Left cardiac atrium (tissue), 4 donors: ENCODE data around the gene RND1. TPM values are rescaled to one million over a fixed set of nuclear protein-coding genes. Genes with fewer than 3 reads are reported as not detected.
"Not testable (repeated sequence)": the region's sequence is repeated elsewhere in the genome, so short reads cannot be mapped to it uniquely, and the experiment has no call there.

ENCODE experiments used
- ATAC-seq, 2 donors: fragments of 200-7000 bp; cut with Tn5 transposase; one replicate each; pipeline ENCODE4 v1.9.1; 2020; ENCODE audit warnings: mild to moderate bottlenecking in 2 of 2, moderate library complexity in 2 of 2
- DNase-seq: peaks from one replicate; pipeline ENCODE4 v3.0.0-alpha.2; 2020
- intact Hi-C, 2 donors: fragments of 100-400 bp; cut with DNase I; formaldehyde crosslinking; loops; one replicate each; pipeline versions ENCODE4 v1.14.1 to v1.15.1; 2022 to 2023
- total RNA-seq, 2 donors: library from RNA; stranded (reverse); fragmentation: NEBNext Ultra II Directional; extraction: Animal tissue kit (Norgen Biotek cat#: 25700); gene quantifications; one replicate each; pipeline ENCODE4 v1.2.1, GENCODE V29; 2021
- donor health status: DM: no; HTN: yes; CAD: no.
- donor health status: DM: no; HTN: yes; CAD: no; lungs with severe emphysema.
- donor health status: DM: yes; HTN: yes; CAD: no.
- donor health status: Dilated cardiomyopathy.

RND1 gene
- total RNA-seq, 2 donors from 2014 or later = 0.56 to 0.79 TPM

- DNase-seq, intact Hi-C loops, ATAC-seq: not testable (repeated sequence)
Measured at GRCh38 chr12:48842021-48842420, 23.6 kb downstream of the RND1 start.

GRCh38 chr12:48838048-48838447 lies 27.6 kb downstream of the RND1 start:
- no peak for ATAC-seq
- intact Hi-C loops = no loop called here
- no peak for DNase-seq

GRCh38 chr12:48832321-48833060 lies 33.2 kb downstream of the RND1 start:
- ATAC-seq = no peak
- no peak for DNase-seq
- intact Hi-C loops = no loop called here

- DNase-seq (no peak), ATAC-seq (no peak)
- intact Hi-C loops = no loop called here
Measured at GRCh38 chr12:48831257-48831656, 34.4 kb downstream of the RND1 start.

- DNase-seq (no peak), ATAC-seq (no peak)
- intact Hi-C loops = no loop called here
Measured at GRCh38 chr12:48828841-48829575, 36.7 kb downstream of the RND1 start.

DNA sequence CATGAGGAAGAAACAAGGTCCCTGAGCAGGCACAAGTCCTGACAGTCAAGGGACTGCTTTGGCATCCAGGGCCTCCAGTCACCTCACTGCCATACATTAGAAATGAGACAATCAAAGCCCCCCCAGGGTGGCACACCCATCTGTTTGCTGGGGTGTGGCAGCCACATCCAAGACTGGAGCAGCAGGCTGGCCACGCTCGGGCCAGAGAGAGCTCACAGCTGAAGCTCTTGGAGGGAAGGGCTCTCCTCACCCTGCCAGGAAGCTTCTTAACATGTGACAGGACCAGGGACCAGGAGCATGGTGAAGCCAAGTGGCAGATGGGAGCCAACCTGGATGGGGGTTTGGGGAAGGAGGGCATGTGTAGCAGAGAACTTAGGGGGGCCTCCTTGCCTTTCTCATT lies 37.4 kb downstream of the RND1 start:
- intact Hi-C loops = no loop called here
- DNase-seq = no peak
- no peak for ATAC-seq

GRCh38 chr12:48827513-48828096 lies 38.1 kb downstream of the RND1 start:
- DNase-seq (no peak), ATAC-seq (no peak)
- intact Hi-C loops = no loop called here

DNA sequence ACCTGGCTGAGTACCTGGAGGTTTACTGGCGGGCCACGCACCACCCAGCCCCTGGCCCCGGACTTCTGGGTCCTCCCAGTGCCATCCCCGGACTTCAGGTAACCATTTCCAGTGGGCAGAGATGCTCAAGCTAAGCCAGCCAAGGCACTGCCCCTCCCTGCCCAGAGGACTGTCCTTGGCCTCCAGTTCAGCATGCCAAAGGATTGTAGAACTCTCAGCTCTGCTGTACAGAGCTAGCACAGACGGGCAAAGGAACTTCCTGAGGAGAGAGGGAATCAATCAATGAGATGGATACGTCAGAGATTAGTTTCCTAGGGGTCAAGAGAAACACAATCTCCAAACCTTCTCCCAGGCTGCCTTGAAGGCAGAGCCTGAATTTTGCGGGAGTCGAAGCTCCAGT lies 38.6 kb downstream of the RND1 start:
- intact Hi-C loops = no loop called here
- ATAC-seq = no peak
- DNase-seq = no peak

DNA sequence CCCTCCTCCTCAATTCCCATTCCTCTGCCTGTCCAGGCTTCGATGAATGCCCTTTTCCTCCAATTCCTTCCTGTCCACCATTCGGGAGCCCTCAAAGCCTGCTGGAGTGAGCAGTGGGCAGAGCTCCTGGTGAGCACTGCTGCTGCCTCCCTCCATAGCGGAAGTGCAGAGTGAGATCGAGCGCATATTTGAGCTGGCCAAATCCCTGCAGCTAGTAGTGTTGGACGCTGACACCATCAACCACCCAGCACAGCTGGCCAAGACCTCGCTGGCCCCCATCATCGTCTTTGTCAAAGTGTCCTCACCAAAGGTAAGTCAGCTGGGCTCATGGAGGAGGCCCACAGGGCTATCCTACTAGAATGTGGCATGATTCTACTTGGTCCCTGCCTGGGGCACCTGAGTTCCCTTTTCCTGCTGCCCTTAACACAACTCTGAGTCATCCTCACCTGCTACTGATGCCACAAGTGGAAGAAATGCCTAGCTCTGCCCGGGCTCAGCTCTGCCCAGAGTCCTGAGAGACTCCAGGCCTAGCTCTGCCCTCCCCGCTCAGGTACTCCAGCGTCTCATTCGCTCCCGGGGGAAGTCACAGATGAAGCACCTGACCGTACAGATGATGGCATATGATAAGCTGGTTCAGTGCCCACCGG lies 39.3 kb downstream of the RND1 start:
- intact Hi-C loops = no loop called here
- DNase-seq (no peak), ATAC-seq (no peak)

DNA sequence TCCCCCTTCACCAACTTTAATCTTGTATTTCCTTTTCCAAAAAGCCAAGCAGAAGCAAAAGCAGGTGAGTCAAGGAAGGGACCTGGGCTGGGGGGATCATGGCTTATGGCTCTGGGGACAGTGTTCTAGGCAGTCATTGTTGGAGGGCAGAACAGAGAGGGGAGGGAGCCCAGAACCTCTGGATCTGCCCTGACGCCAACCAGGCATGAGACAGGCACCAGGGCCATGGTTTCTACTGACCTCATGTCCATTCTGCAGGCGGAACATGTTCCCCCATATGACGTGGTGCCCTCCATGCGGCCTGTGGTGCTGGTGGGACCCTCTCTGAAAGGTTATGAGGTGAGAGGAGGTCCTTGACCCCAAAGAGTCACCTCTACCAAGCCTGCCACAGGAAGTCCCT lies 40.8 kb downstream of the RND1 start:
- no peak for ATAC-seq

DNA sequence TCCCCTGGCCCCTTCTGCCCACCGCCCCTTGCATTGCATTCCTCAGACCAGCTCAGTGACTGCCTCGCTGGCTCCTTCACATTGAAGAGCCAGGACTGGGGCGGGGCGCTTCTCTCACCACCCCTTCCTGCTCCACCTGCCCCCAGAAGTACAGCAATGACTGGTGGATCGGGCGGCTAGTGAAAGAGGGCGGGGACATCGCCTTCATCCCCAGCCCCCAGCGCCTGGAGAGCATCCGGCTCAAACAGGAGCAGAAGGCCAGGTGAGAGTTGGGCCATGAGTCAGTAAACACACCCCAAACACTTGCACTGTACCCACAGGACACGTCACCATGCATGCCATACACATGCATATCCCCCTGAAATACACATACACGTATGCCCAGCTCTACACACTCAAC lies 41.6 kb downstream of the RND1 start:
- ATAC-seq (no peak), DNase-seq (no peak)
- intact Hi-C loops = no loop called here

More for the DNA sequence above, 40.8 kb downstream of the RND1 start:
- no peak for DNase-seq
- intact Hi-C loops = no loop called here

- no peak for ATAC-seq
- intact Hi-C loops = no loop called here
- DNase-seq = no peak
Measured at GRCh38 chr12:48823281-48823680, 42.4 kb downstream of the RND1 start.

DNA sequence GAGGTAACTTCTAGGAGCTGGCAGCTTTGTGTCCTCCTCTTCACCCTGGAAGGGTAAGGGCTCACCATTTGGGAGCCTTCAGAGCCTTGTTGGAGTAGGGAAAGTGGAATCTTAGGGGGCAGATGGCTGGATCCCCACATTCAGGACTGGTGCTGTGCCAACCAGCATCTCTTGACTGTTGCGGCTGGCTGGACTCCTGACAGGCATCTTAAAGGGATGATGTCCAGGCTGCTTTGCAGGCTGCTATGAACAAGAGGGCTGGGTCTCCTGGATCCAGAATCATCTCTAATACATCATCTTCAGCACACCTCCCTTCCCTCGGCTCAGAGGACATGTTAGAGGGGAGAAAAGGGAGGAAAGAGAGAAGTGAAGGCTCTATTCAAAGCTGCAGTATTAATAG lies 43.0 kb downstream of the RND1 start:
- no peak for ATAC-seq
- no peak for DNase-seq
- intact Hi-C loops = no loop called here

DNA sequence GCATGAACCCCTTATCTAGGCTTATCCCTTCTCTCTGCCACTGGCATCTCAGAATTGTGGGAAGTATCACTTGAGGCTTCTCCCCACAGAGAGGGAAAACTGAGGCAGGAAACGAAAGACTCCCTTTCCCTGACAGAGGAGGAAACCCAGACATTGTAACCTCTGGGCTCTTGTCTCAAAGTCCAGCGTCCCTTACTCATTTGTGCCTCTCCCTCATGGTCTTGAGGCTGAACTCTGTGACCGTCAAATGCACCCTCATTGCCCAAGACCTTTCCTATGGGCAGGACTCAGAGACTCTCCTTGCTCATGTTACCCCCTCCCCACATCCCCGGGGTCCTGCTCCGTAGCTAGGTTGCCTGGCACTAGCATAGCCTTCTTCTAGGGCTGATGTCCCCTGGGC lies 43.5 kb downstream of the RND1 start:
- intact Hi-C loops = no loop called here
- ATAC-seq = no peak
- no peak for DNase-seq

DNA sequence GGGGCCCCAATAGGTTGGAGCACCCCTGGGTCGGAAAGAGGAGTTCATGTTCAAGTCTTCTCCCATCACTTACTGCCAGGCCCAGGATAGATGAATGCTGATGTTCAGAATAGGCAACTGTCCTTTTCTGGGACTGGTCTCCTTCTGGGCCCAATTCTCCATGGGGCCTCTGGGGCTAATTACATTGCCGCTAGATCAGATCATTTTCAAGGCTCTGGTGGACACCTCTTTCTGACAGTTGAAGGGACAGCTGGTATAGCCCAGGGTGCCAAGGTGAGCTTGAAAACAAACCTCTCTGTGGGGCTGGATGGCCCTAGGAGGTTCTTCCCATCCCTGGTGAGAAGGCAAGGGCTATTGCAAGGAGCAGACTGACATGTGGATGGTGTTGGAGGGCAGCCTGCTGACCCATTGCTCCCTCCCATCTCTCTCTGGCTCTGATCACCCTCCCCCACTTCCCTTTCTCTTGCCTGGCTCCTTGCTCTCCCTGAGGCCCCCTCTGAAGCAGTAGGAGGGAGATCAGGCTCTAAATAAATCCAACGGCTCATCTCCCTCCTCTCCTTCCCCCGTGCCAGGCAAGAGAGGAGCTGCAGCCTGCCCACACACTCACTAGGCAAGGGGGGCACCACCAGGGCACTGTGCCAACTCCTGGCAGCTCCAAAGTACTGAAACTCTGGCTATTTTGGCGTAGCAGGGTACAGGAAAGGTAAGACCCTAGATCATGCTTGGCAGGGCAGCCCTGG lies 45.5 kb downstream of the RND1 start:
- intact Hi-C loops = no loop called here
- DNase-seq (no peak), ATAC-seq (no peak)

GRCh38 chr12:48818831-48819590 lies 46.7 kb downstream of the RND1 start:
- no peak for ATAC-seq
- intact Hi-C loops = no loop called here

DNA sequence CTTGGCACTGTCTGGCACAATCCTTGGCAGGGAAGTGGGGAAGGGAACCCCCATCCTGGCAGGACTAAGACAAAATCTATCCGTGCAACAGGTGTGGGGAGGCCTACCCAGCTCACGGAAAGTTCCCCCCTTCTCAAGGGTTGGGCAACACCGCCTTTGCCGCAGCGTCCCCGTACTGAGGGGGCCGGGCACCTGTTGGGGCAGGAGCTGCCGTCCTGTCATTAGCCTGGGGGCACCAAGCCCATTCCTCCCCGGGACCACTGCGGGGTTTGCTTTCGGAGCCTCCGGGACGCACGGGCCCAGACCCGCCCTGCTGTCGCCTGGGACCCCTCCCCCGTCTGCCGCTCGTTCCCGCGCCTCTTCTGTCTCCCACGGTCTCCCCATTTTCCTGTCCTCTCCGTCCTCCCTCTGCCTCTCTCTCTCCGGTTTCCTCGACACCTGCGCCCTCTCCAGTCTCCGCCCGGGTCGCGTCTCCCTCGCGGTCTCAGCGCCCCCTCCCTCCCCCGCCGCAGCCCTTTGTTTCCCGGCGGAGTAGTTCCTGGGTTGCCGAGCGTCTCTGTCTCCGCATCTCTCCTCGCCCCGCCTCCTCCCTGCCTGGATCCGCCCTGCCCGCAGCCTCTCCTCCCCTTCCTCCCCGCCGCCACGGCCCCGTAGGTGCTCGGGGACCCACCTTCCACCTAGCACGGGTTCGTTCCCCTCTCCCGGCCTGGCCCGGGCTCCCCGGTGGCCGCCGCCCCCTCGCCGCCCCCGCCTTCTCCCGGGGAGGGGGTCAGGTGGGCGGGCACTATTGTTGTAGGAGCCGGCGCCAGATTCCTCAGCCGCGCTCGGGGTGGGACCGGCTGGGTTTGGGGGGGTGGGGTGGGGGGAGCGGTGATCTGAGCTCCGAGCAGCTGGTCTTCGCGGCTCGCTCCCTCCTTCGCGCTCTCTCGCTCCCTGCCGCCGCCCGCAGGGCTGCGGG lies 47.5 kb downstream of the RND1 start, which contains the start of gene CACNB3:
CACNB3 (plus strand) TSS at position 624 of the 958 bp plus-strand sequence. CDS start 434 bp downstream, outside the sequence.
- intact Hi-C loops = no loop called here
- DNase-seq = peak; percentile 82
- peak; percentile 10 to 36 for ATAC-seq

More at GRCh38 chr12:48818831-48819590, 46.7 kb downstream of the RND1 start:
- DNase-seq = no peak
